SK-N-SH (cell line): Measurements from ENCODE around the gene C6orf163. TPM values are rescaled to one million over a fixed set of nuclear protein-coding genes. Genes with fewer than 3 reads are reported as not detected.

Experiments
- CTCF ChIA-PET: fragments of 300-600, 350-600 bp; formaldehyde crosslinking; extraction: SDS; loops from one replicate; lab custom pipeline; 2021; lab: Yijun Ruan, JAX
- POLR2A ChIA-PET: fragments of 350-600 bp; sonication (Branson Sonifier 250); formaldehyde crosslinking; extraction: SDS; loops from one replicate; lab custom pipeline; 2020; ENCODE audit warnings: antibody characterized with exemption, inconsistent platforms; lab: Yijun Ruan, JAX
- DNase-seq: peaks from one replicate; pipeline ENCODE4 v3.0.0; 2012
- H2AFZ ChIP-seq: fragments of 200-600 bp; sonication (generic); 2 replicates; pipeline ENCODE4 v1.8.1; 2016; ENCODE audit warnings: antibody characterized with exemption, mild to moderate bottlenecking, low read depth
- H3F3A ChIP-seq: fragments of 200-600 bp; sonication (generic); replicated peaks from 2 replicates; pipeline ENCODE3; 2016; ENCODE audit warnings: antibody characterized with exemption, mild to moderate bottlenecking; ENCODE audit not compliant: insufficient read depth
- H3K27ac ChIP-seq, 2 experiments: fragments of 200-500 bp in 1 of 2; fragments of 200-600 bp in 1 of 2; sonication (Bioruptor generic) in 1 of 2; sonication (generic), shearing (Covaris generic) in 1 of 2; 2 replicates each; pipeline versions ENCODE4 v1.5.1 to v1.6.1; 2014 to 2016; ENCODE audit warnings: low read depth in 2 of 2, inconsistent platforms in 1 of 2, low read length in 1 of 2, mild to moderate bottlenecking in 1 of 2, mixed read lengths in 1 of 2
- H3K27me3 ChIP-seq: fragments of 200-600 bp; sonication (generic), shearing (Covaris generic); 2 replicates; pipeline ENCODE4 v1.6.1; 2016; ENCODE audit warnings: mixed run types; ENCODE audit not compliant: insufficient read depth
- H3K36me3 ChIP-seq, 2 experiments: fragments of 200-500 bp in 1 of 2; fragments of 200-600 bp in 1 of 2; sonication (Bioruptor generic) in 1 of 2; sonication (generic) in 1 of 2; replicated peaks in 1 of 2; 2 replicates each; pipeline versions ENCODE3 to v1.5.1; 2014 to 2016; ENCODE audit warnings: low read length in 1 of 2, mild to moderate bottlenecking in 1 of 2; ENCODE audit not compliant: insufficient read depth in 2 of 2, control insufficient read depth in 1 of 2
- H3K4me1 ChIP-seq, 2 experiments: fragments of 200-500 bp in 1 of 2; fragments of 200-600 bp in 1 of 2; sonication (Bioruptor generic) in 1 of 2; sonication (generic), shearing (Covaris generic) in 1 of 2; 2 replicates each; pipeline versions ENCODE4 v1.5.1 to v1.6.1; 2014 to 2016; ENCODE audit warnings: low read depth in 1 of 2, low read length in 1 of 2, mixed run types in 1 of 2; ENCODE audit not compliant: insufficient read depth in 2 of 2, control insufficient read depth in 1 of 2
- H3K4me2 ChIP-seq: fragments of 200-600 bp; sonication (generic), shearing (Covaris generic); 2 replicates; pipeline ENCODE4 v1.6.1; 2017; ENCODE audit warnings: mixed run types
- H3K4me3 ChIP-seq, 2 experiments: fragments of 200-500 bp in 1 of 2; fragments of 200-600 bp in 1 of 2; sonication (Bioruptor generic) in 1 of 2; sonication (generic), shearing (Covaris generic) in 1 of 2; 2 replicates each; pipeline versions ENCODE4 v1.5.1 to v1.8.1; 2014 to 2016; ENCODE audit warnings: low read depth in 2 of 2, inconsistent platforms in 1 of 2, low read length in 1 of 2, mild to moderate bottlenecking in 1 of 2, mixed read lengths in 1 of 2, moderate library complexity in 1 of 2
- H3K79me2 ChIP-seq: fragments of 200-600 bp; sonication (generic); 2 replicates; pipeline ENCODE4 v1.8.1; 2017; ENCODE audit warnings: mild to moderate bottlenecking; ENCODE audit not compliant: insufficient read depth
- H3K9ac ChIP-seq: fragments of 200-600 bp; sonication (generic); 2 replicates; pipeline ENCODE4 v1.6.1; 2017; ENCODE audit warnings: mixed run types
- H3K9me2 ChIP-seq: fragments of 200-600 bp; sonication (generic); 2 replicates; pipeline ENCODE4 v1.6.1; 2017; ENCODE audit warnings: mixed run types
- H3K9me3 ChIP-seq: fragments of 200-600 bp; sonication (generic); 2 replicates; pipeline ENCODE4 v1.6.1; 2017; ENCODE audit warnings: mixed run types, mild to moderate bottlenecking, moderate library complexity
- H4K20me1 ChIP-seq: fragments of 200-600 bp; sonication (generic); 2 replicates; pipeline ENCODE4 v1.6.1; 2017; ENCODE audit warnings: mild to moderate bottlenecking, mixed run types; ENCODE audit not compliant: insufficient read depth
- CHD2 ChIP-seq: fragments of 150-350 bp; IDR thresholded peaks from 2 replicates; pipeline ENCODE4 v1.6.1; 2018; ENCODE audit warnings: low read length; ENCODE audit not compliant: partially characterized antibody
- ELF1 ChIP-seq: IDR thresholded peaks from 2 replicates; pipeline ENCODE4 v1.4.0; 2012
- EP300 ChIP-seq, 2 experiments: IDR thresholded peaks; 2 replicates each; pipeline versions ENCODE4 v1.4.0 to v1.6.1; 2012; ENCODE audit warnings: borderline replicate concordance in 1 of 2, low read depth in 1 of 2, low read length in 1 of 2
- FOSL2 ChIP-seq: IDR thresholded peaks from 2 replicates; pipeline ENCODE4 v1.4.0; 2012; ENCODE audit warnings: low read depth, mild to moderate bottlenecking, moderate library complexity, borderline replicate concordance
- FOXJ3 ChIP-seq: sonication (generic); formaldehyde crosslinking; IDR thresholded peaks from 2 replicates; pipeline ENCODE4 v1.5.1; 2020; ENCODE audit warnings: mild to moderate bottlenecking, missing genetic modification reagents
- FOXM1 ChIP-seq: IDR thresholded peaks from 2 replicates; pipeline ENCODE4 v1.4.0; 2012; ENCODE audit warnings: low read depth, mild to moderate bottlenecking
- GATA2 ChIP-seq: sonication (generic); formaldehyde crosslinking; IDR thresholded peaks from 2 replicates; pipeline ENCODE4 v1.5.0; 2020; ENCODE audit warnings: mild to moderate bottlenecking, missing genetic modification reagents
- JUND ChIP-seq: IDR thresholded peaks from 2 replicates; pipeline ENCODE4 v1.4.0; 2012
- MEF2A ChIP-seq: IDR thresholded peaks from 2 replicates; pipeline ENCODE4 v1.4.0; 2012; ENCODE audit warnings: low read depth, borderline replicate concordance
- MXI1 ChIP-seq: IDR thresholded peaks from 2 replicates; pipeline ENCODE4 v1.6.1; 2012; ENCODE audit warnings: mild to moderate bottlenecking, low read depth, low read length, improper control_type of control experiment
- NFIC ChIP-seq: IDR thresholded peaks from 2 replicates; pipeline ENCODE4 v1.4.0; 2012; ENCODE audit warnings: borderline replicate concordance
- RFX5 ChIP-seq: IDR thresholded peaks from 2 replicates; pipeline ENCODE4 v1.6.1; 2012; ENCODE audit warnings: mild to moderate bottlenecking, improper control_type of control experiment, low read length
- SIN3A ChIP-seq: IDR thresholded peaks from 2 replicates; pipeline ENCODE4 v1.6.1; 2012; ENCODE audit warnings: low read depth, mild to moderate bottlenecking, low read length, moderate library complexity, borderline replicate concordance
- TAF1 ChIP-seq: IDR thresholded peaks from 2 replicates; pipeline ENCODE4 v1.6.1; 2012; ENCODE audit warnings: low read depth, mild to moderate bottlenecking, low read length, moderate library complexity, borderline replicate concordance
- TCF12 ChIP-seq: IDR thresholded peaks from 2 replicates; pipeline ENCODE4 v1.4.0; 2012
- YY1 ChIP-seq: IDR thresholded peaks from 2 replicates; pipeline ENCODE4 v1.4.0; 2012; ENCODE audit warnings: low read depth, mild to moderate bottlenecking
- WGBS: methylation state at CpG from one replicate; pipeline ENCODE4 v1.1.6; 2017; ENCODE audit warnings: low lambda C conversion rate; 5-methylcytosine and 5-hydroxymethylcytosine counted together
- polyA plus RNA-seq, 3 experiments: library from polyadenylated mRNA; depleted of rRNA; stranded (reverse); fragments of >200 nt; gene quantifications; 2 replicates each; pipeline ENCODE4 v1.2.3, GENCODE V29; 2012
- TF ChIP-seq, protein P1 (sequence below): fragments of 150-350 bp; IDR thresholded peaks from 2 replicates; pipeline ENCODE4 v1.6.1; 2017; ENCODE audit warnings: antibody characterized with exemption, low read length, low read depth, borderline replicate concordance
- TF ChIP-seq, protein P2 (sequence below): IDR thresholded peaks from 2 replicates; pipeline ENCODE4 v1.4.0; 2012; ENCODE audit warnings: low read depth, borderline replicate concordance

Gene C6orf163
- polyA plus RNA-seq, 1 of the 3 experiments (the other 2 are of a cell fraction), result 0.49 TPM

DNA sequence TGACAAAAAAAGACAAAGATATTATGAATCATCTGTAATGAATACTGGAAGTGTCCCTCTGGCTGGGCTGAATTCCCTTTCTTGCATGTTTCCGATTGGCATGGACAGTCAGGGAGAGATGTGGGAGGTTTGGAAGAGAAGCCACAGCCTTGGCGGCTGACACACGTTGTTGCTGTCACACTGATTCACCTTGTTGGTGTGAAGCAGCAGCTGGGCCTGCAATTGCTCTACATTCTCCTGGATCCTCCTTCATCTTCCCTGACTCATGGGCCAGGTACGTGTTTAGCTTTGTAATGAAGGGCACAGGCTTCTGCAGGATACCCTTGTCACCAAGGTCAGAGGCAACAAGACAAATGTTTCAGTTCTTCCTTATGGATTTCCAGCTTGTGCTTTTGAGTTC, 35.6 kb upstream of the C6orf163 start:
- no peak overlapping the region for H3K4me3 ChIP-seq
- H3K79me2 ChIP-seq, result no peaks in the 10 kb centered on the region
- no peaks in the 10 kb centered on the region for H3K36me3 ChIP-seq
- no peaks in the 10 kb centered on the region for H3K9me2 ChIP-seq
- no peak overlapping the region for H3K27ac ChIP-seq
- no peak for DNase-seq
- H3K9ac ChIP-seq, result no peak overlapping the region
- CTCF ChIA-PET, result interaction anchor here (1.0 kb wide), 1 partner anchor 12 kb away, joined by 4 read pairs; no protein-coding TSS in a partner anchor
- no peaks in the 10 kb centered on the region for H3F3A ChIP-seq
- H3K4me2 ChIP-seq, result no peak overlapping the region
- POLR2A ChIA-PET, result no interaction called here
- WGBS, result 64% methylated on average over 4 of the region's 4 CpGs
- H3K4me1 ChIP-seq, result no peaks in the 10 kb centered on the region; a peak in 1 of 4 replicates
- H4K20me1 ChIP-seq, result no peaks in the 10 kb centered on the region
- H2AFZ ChIP-seq, result no peak overlapping the region
- no peaks in the 10 kb centered on the region for H3K9me3 ChIP-seq
- TF ChIP-seq TCF12 (no peak), ELF1 (no peak), FOSL2 (no peak), MEF2A (no peak)
- no peaks in the 10 kb centered on the region for H3K27me3 ChIP-seq

DNA sequence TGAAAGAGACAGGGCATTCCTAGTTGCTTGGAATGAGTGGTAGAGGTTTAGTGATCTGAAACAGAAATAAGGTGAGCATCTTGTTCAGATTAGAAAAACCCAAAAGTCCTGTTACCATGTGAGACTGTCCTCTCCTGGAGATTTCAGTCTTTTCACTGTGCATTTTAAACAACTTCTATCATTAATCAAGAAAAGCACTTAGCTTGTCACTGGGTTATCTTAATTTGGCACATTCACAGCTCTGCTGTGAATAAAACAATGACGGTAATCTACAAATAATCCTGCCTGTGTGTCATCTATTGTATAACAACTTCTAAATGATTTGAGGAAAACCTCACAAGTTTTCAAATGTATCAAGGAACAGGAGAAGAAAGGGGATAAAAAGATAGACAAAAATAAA, 31.8 kb upstream of the C6orf163 start:
- Histone ChIP-seq H3K9ac (no peak overlapping the region), H4K20me1 (no peaks in the 10 kb centered on the region), H3K4me2 (no peak overlapping the region), H3K4me3 (no peak overlapping the region), H3K4me1 (no peaks in the 10 kb centered on the region; a peak in 1 of 4 replicates), H2AFZ (no peak overlapping the region), H3F3A (no peaks in the 10 kb centered on the region), H3K27ac (no peak overlapping the region), H3K9me3 (no peaks in the 10 kb centered on the region), H3K27me3 (no peaks in the 10 kb centered on the region), H3K36me3 (no peaks in the 10 kb centered on the region), H3K79me2 (no peaks in the 10 kb centered on the region), H3K9me2 (no peaks in the 10 kb centered on the region)
- TF ChIP-seq YY1 (no peak), EP300 (IDR thresholded peaks at IDR 0.05; ENCODE audit: borderline replicate concordance in 1 of 2, low read depth in 1 of 2, low read length in 1 of 2) (no peak)
- ChIA-PET POLR2A (no interaction called here), CTCF (interaction anchor here (0.7 to 2.9 kb wide), 2 partner anchors 9 to 12 kb away, joined by 3 to 20 read pairs; partner anchors contain the start of gene SMIM8)
- 4% methylated on average over 1 of the region's 1 CpG for WGBS
- no peak for DNase-seq

DNA sequence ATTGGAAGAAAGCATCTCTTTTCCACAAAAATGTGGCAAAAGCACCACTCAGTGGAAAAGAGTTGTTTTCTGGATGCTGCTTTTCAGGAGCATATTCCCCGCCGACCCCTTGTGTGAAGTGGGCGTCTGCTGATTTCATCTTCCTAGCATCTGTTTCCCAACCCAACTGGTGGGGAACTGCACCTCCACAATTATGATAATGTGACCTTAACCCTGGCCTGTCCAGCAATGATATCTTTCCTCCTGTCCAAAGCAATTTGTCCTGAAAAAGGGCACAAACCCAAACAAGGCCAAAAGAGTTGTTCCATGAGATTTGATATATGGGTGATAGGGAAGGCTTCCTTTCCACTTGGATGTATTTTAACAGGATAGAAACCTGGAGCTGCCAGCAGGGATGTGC, 29.5 kb upstream of the C6orf163 start:
- Histone ChIP-seq H3K36me3 (no peaks in the 10 kb centered on the region), H3K4me2 (no peak overlapping the region), H3K9ac (no peak overlapping the region), H3K9me2 (no peaks in the 10 kb centered on the region), H3K27me3 (no peaks in the 10 kb centered on the region), H3K9me3 (no peaks in the 10 kb centered on the region), H3K4me1 (no peaks in the 10 kb centered on the region; a peak in 1 of 4 replicates), H3K4me3 (no peak overlapping the region), H3F3A (no peaks in the 10 kb centered on the region), H3K27ac (no peak overlapping the region), H2AFZ (no peak overlapping the region), H3K79me2 (no peaks in the 10 kb centered on the region), H4K20me1 (no peaks in the 10 kb centered on the region)
- DNase-seq, result no peak
- WGBS, result 71% methylated on average over 3 of the region's 3 CpGs
- POLR2A ChIA-PET, result no interaction called here
- CTCF ChIA-PET, result interaction anchor here (0.8 kb wide), 1 partner anchor 41 kb away, joined by 3 read pairs; no protein-coding TSS in a partner anchor
- TF ChIP-seq, protein P1, sequence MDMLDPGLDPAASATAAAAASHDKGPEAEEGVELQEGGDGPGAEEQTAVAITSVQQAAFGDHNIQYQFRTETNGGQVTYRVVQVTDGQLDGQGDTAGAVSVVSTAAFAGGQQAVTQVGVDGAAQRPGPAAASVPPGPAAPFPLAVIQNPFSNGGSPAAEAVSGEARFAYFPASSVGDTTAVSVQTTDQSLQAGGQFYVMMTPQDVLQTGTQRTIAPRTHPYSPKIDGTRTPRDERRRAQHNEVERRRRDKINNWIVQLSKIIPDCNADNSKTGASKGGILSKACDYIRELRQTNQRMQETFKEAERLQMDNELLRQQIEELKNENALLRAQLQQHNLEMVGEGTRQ, result no peak
- TF ChIP-seq CHD2 (no peak), SIN3A (no peak), YY1 (no peak), NFIC (no peak), TAF1 (no peak), MXI1 (no peak), FOXJ3 (CRISPR knock-in tag) (no peak), FOXM1 (no peak), RFX5 (no peak), GATA2 (CRISPR knock-in tag) (no peak), FOSL2 (no peak), JUND (no peak)
- TF ChIP-seq, protein P2, sequence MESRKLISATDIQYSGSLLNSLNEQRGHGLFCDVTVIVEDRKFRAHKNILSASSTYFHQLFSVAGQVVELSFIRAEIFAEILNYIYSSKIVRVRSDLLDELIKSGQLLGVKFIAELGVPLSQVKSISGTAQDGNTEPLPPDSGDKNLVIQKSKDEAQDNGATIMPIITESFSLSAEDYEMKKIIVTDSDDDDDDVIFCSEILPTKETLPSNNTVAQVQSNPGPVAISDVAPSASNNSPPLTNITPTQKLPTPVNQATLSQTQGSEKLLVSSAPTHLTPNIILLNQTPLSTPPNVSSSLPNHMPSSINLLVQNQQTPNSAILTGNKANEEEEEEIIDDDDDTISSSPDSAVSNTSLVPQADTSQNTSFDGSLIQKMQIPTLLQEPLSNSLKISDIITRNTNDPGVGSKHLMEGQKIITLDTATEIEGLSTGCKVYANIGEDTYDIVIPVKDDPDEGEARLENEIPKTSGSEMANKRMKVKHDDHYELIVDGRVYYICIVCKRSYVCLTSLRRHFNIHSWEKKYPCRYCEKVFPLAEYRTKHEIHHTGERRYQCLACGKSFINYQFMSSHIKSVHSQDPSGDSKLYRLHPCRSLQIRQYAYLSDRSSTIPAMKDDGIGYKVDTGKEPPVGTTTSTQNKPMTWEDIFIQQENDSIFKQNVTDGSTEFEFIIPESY, result no peak
